ENCODE data around the gene NUDT6. TPM values are rescaled to one million over a fixed set of nuclear protein-coding genes. Genes with fewer than 3 reads are reported as not detected.

The NUDT6 gene, protein sequence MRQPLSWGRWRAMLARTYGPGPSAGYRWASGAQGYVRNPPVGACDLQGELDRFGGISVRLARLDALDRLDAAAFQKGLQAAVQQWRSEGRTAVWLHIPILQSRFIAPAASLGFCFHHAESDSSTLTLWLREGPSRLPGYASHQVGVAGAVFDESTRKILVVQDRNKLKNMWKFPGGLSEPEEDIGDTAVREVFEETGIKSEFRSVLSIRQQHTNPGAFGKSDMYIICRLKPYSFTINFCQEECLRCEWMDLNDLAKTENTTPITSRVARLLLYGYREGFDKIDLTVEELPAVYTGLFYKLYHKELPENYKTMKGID
- polyA plus RNA-seq (2013, experiment 1 of 2), result 6.5 TPM
- polyA plus RNA-seq (2013, experiment 2 of 2), result 9.1 TPM

GRCh38 chr4:122921971-122922876 lies at the start of gene NUDT6:
Gene NUDT6, minus strand, starts transcription at chr4:122922597. Its CDS starts 25 bp downstream, at chr4:122922572.
- under 1% methylated on average over 60 of the region's 63 CpGs for WGBS
- Histone ChIP-seq H3K9me3 (ENCODE audit: insufficient read depth, low read depth, low read length) (no peaks in the 10 kb centered on the region), H3K36me3 (ENCODE audit: insufficient read depth, low read length) (peaks cover under 1% of the 10 kb centered on the region; the same call in 1 of the 2 replicates), H3K4me1 (ENCODE audit: insufficient read depth, low read length) (peaks cover 12% of the 10 kb centered on the region; the same call in 1 of the 2 replicates), H3K27ac (ENCODE audit: low read depth, low read length) (peak within 1 kb of the TSS; percentile 87), H3K4me3 (ENCODE audit: low read length) (peak within 1 kb of the TSS; percentile 94), H3K9ac (ENCODE audit: low read depth, low read length) (peak within 1 kb of the TSS; percentile 86), H3K27me3 (ENCODE audit: insufficient read depth, low read length) (no peaks in the 10 kb centered on the region)

DNA sequence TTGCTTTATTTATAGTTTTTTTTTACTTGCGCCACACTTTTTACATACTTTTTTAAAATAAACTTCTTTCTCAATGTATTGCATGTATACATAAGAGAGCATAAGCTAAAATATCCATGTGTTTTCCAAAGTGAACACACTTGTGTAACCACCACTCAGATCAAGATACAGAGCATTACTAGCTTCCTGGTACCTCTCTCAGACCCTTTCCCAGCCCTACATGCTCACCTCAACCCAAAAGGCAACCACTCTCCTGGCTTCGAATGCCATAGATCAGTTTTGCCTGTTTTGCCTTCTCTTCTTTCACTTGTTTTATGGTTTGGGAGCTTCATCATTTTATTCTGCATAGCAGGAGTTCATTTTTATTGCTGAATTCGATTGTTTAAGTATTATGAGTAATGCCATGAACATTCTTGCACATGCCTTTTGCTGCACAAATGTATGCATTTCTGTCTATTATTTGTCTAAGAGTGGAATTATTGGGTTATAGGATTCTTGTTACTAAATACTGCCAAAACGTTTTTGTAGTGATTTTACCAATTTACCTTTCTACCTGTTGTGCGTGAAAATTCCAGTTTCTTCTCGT lies 45.9 kb upstream of the NUDT6 start:
- no peak overlapping the region for H3K27ac ChIP-seq (ENCODE audit: low read depth, low read length)
- H3K4me1 ChIP-seq (ENCODE audit: insufficient read depth, low read length), result peaks cover 6% of the 10 kb centered on the region; the same call in 1 of the 2 replicates
- peaks cover 8% of the 10 kb centered on the region; the same call in 1 of the 2 replicates for H3K36me3 ChIP-seq (ENCODE audit: insufficient read depth, low read length)
- no peak overlapping the region for H3K9ac ChIP-seq (ENCODE audit: low read depth, low read length)
- H3K27me3 ChIP-seq (ENCODE audit: insufficient read depth, low read length), result no peaks in the 10 kb centered on the region
- 75% methylated on average over 5 of the region's 6 CpGs for WGBS
- no peak overlapping the region for H3K4me3 ChIP-seq (ENCODE audit: low read length)
- H3K9me3 ChIP-seq (ENCODE audit: insufficient read depth, low read depth, low read length), result no peaks in the 10 kb centered on the region

- Histone ChIP-seq H3K9ac (ENCODE audit: low read depth, low read length) (no peak overlapping the region), H3K27ac (ENCODE audit: low read depth, low read length) (no peak overlapping the region), H3K36me3 (ENCODE audit: insufficient read depth, low read length) (peaks cover 16% of the 10 kb centered on the region; the same call in 1 of the 2 replicates), H3K4me1 (ENCODE audit: insufficient read depth, low read length) (peaks cover 6% of the 10 kb centered on the region; the same call in 1 of the 2 replicates), H3K9me3 (ENCODE audit: insufficient read depth, low read depth, low read length) (no peaks in the 10 kb centered on the region), H3K27me3 (ENCODE audit: insufficient read depth, low read length) (no peaks in the 10 kb centered on the region), H3K4me3 (ENCODE audit: low read length) (no peak overlapping the region)
- 97% methylated on average over 2 of the region's 3 CpGs for WGBS
These were observed 44.8 kb upstream of the NUDT6 start for GRCh38 chr4:122967231-122967630.

- peaks cover 6% of the 10 kb centered on the region; the same call in 1 of the 2 replicates for H3K4me1 ChIP-seq (ENCODE audit: insufficient read depth, low read length)
- 0 out of 2 replicates have a peak, but pooled peaks cover 3% of the 10 kb centered on the region for H3K9me3 ChIP-seq (ENCODE audit: insufficient read depth, low read depth, low read length)
- H3K27ac ChIP-seq (ENCODE audit: low read depth, low read length), result no peak overlapping the region
- H3K4me3 ChIP-seq (ENCODE audit: low read length), result no peak overlapping the region
- H3K9ac ChIP-seq (ENCODE audit: low read depth, low read length), result no peak overlapping the region
- no peaks in the 10 kb centered on the region for H3K27me3 ChIP-seq (ENCODE audit: insufficient read depth, low read length)
- peaks cover 17% of the 10 kb centered on the region; the same call in 1 of the 2 replicates for H3K36me3 ChIP-seq (ENCODE audit: insufficient read depth, low read length)
- WGBS, result 60% methylated on average over 2 of the region's 4 CpGs
These were observed 43.8 kb upstream of the NUDT6 start for GRCh38 chr4:122966201-122966600.

- H3K27me3 ChIP-seq (ENCODE audit: insufficient read depth, low read length), result no peaks in the 10 kb centered on the region
- H3K9ac ChIP-seq (ENCODE audit: low read depth, low read length), result no peak overlapping the region
- peaks cover 23% of the 10 kb centered on the region for H3K36me3 ChIP-seq (ENCODE audit: insufficient read depth, low read length)
- peaks cover 6% of the 10 kb centered on the region; the same call in 1 of the 2 replicates for H3K4me1 ChIP-seq (ENCODE audit: insufficient read depth, low read length)
- 0 out of 2 replicates have a peak, but pooled peaks cover 3% of the 10 kb centered on the region for H3K9me3 ChIP-seq (ENCODE audit: insufficient read depth, low read depth, low read length)
- no peak overlapping the region for H3K4me3 ChIP-seq (ENCODE audit: low read length)
- H3K27ac ChIP-seq (ENCODE audit: low read depth, low read length), result no peak overlapping the region
These were observed 40.8 kb upstream of the NUDT6 start for GRCh38 chr4:122963216-122963615.

- no peak overlapping the region for H3K4me3 ChIP-seq (ENCODE audit: low read length)
- 0 out of 2 replicates have a peak, but pooled peaks cover 3% of the 10 kb centered on the region for H3K9me3 ChIP-seq (ENCODE audit: insufficient read depth, low read depth, low read length)
- no peak overlapping the region for H3K27ac ChIP-seq (ENCODE audit: low read depth, low read length)
- no peaks in the 10 kb centered on the region for H3K27me3 ChIP-seq (ENCODE audit: insufficient read depth, low read length)
- H3K9ac ChIP-seq (ENCODE audit: low read depth, low read length), result no peak overlapping the region
- peaks cover 28% of the 10 kb centered on the region for H3K36me3 ChIP-seq (ENCODE audit: insufficient read depth, low read length)
- WGBS, result no CpG with 5 or more reads among the region's 2 CpGs
- no peaks in the 10 kb centered on the region for H3K4me1 ChIP-seq (ENCODE audit: insufficient read depth, low read length)
These were observed 38.2 kb upstream of the NUDT6 start for GRCh38 chr4:122960611-122961000.

- no peak overlapping the region for H3K27ac ChIP-seq (ENCODE audit: low read depth, low read length)
- H3K27me3 ChIP-seq (ENCODE audit: insufficient read depth, low read length), result no peaks in the 10 kb centered on the region
- no peak overlapping the region for H3K9ac ChIP-seq (ENCODE audit: low read depth, low read length)
- H3K9me3 ChIP-seq (ENCODE audit: insufficient read depth, low read depth, low read length), result 0 out of 2 replicates have a peak, but pooled peaks cover 3% of the 10 kb centered on the region
- no peak overlapping the region for H3K4me3 ChIP-seq (ENCODE audit: low read length)
- WGBS, result 88% methylated on average over 2 of the region's 3 CpGs
- H3K4me1 ChIP-seq (ENCODE audit: insufficient read depth, low read length), result no peaks in the 10 kb centered on the region
- H3K36me3 ChIP-seq (ENCODE audit: insufficient read depth, low read length), result peaks cover 28% of the 10 kb centered on the region
These were observed 37.7 kb upstream of the NUDT6 start for GRCh38 chr4:122959981-122960610.

- Histone ChIP-seq H3K4me3 (ENCODE audit: low read length) (no peak overlapping the region), H3K27me3 (ENCODE audit: insufficient read depth, low read length) (no peaks in the 10 kb centered on the region), H3K27ac (ENCODE audit: low read depth, low read length) (no peak overlapping the region), H3K4me1 (ENCODE audit: insufficient read depth, low read length) (no peaks in the 10 kb centered on the region), H3K36me3 (ENCODE audit: insufficient read depth, low read length) (peaks cover 28% of the 10 kb centered on the region), H3K9ac (ENCODE audit: low read depth, low read length) (no peak overlapping the region), H3K9me3 (ENCODE audit: insufficient read depth, low read depth, low read length) (0 out of 2 replicates have a peak, but pooled peaks cover 3% of the 10 kb centered on the region)
- 100% methylated on average over 2 of the region's 3 CpGs for WGBS
These were observed 37.0 kb upstream of the NUDT6 start for GRCh38 chr4:122959441-122959840.

- no peaks in the 10 kb centered on the region for H3K4me1 ChIP-seq (ENCODE audit: insufficient read depth, low read length)
- H3K9ac ChIP-seq (ENCODE audit: low read depth, low read length), result no peak overlapping the region
- no peak overlapping the region for H3K4me3 ChIP-seq (ENCODE audit: low read length)
- 73% methylated on average over 2 of the region's 2 CpGs for WGBS
- no peaks in the 10 kb centered on the region for H3K27me3 ChIP-seq (ENCODE audit: insufficient read depth, low read length)
- no peak overlapping the region for H3K27ac ChIP-seq (ENCODE audit: low read depth, low read length)
- 0 out of 2 replicates have a peak, but pooled peaks cover 3% of the 10 kb centered on the region for H3K9me3 ChIP-seq (ENCODE audit: insufficient read depth, low read depth, low read length)
- peaks cover 32% of the 10 kb centered on the region for H3K36me3 ChIP-seq (ENCODE audit: insufficient read depth, low read length)
These were observed 36.1 kb upstream of the NUDT6 start for GRCh38 chr4:122958505-122958904.

GRCh38 chr4:122953924-122954323 lies 31.5 kb upstream of the NUDT6 start:
- Histone ChIP-seq H3K9me3 (ENCODE audit: insufficient read depth, low read depth, low read length) (no peaks in the 10 kb centered on the region), H3K27ac (ENCODE audit: low read depth, low read length) (no peak overlapping the region), H3K4me1 (ENCODE audit: insufficient read depth, low read length) (no peaks in the 10 kb centered on the region), H3K9ac (ENCODE audit: low read depth, low read length) (no peak overlapping the region), H3K4me3 (ENCODE audit: low read length) (no peak overlapping the region), H3K36me3 (ENCODE audit: insufficient read depth, low read length) (peaks cover 60% of the 10 kb centered on the region), H3K27me3 (ENCODE audit: insufficient read depth, low read length) (no peaks in the 10 kb centered on the region)
- 89% methylated on average over 3 of the region's 3 CpGs for WGBS
